ENCODE measurements around the gene SMIM32. TPM values are rescaled to one million over a fixed set of nuclear protein-coding genes. Genes with fewer than 3 reads are reported as not detected.

Gene SMIM32
- total and polyA plus RNA-seq, 4 donors = 0.48 TPM; not detected in 3

DNA sequence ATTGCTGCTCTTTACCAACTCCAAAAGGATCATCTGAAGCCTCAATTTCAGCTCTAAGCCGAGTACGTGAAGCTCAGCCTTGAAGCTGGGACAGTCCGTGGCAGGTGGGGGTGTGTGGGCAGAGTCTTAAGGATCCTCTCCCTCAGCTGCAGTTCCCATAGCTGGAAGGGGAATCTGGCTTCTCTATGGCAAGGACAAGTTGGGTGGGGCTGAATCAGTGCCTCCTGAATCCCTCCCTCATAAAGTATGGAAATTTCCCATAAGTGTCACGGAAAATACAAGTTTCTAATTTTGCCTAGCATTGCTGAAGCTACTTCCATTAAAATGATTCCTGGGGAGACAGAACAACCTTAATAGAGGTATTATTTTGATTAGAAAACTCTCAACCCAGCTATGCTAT, 47.9 kb upstream of the SMIM32 start:
- Histone ChIP-seq H3K36me3 (ENCODE audit: control insufficient read depth in 4 of 4, insufficient read depth in 4 of 4, low read length in 4 of 4) (no peaks in the 10 kb centered on the region), H3K4me3 (no peak overlapping the region), H3K27me3 (ENCODE audit: control insufficient read depth in 3 of 3, insufficient read depth in 3 of 3, low read length in 2 of 3) (peaks cover 0 to 7% (median 3%) of the 10 kb centered on the region in 3 donors), H3K9me3 (ENCODE audit: control insufficient read depth in 4 of 4, insufficient read depth in 3 of 4, low read length in 3 of 4) (no peaks in the 10 kb centered on the region), H3K4me1 (ENCODE audit: control insufficient read depth in 5 of 5, insufficient read depth in 5 of 5, low read length in 5 of 5) (no peaks in the 10 kb centered on the region), H3K27ac (ENCODE audit: low read depth in 1 of 2, low read length in 1 of 2) (no peak overlapping the region), H3K9ac (ENCODE audit: insufficient read depth in 1 of 2, low read length in 2 of 2) (no peak overlapping the region)
- WGBS, 2 donors = 84 to 90% methylated on average over 4 of the region's 4 CpGs
- ATAC-seq (ENCODE audit: insufficient read depth, low FRiP score) = no peak
- TF ChIP-seq CTCF (IDR thresholded peaks at IDR 0.05; ENCODE audit: control extremely low read depth, extremely low read depth) = no peak
- DNase-seq = no peak

GRCh38 chr5:136236479-136237083, 43.6 kb upstream of the SMIM32 start:
- no peak overlapping the region for H3K27ac ChIP-seq (ENCODE audit: low read depth in 1 of 2, low read length in 1 of 2)
- 45 to 51% methylated on average over 5 of the region's 5 CpGs for WGBS, 2 donors
- H3K9me3 ChIP-seq (ENCODE audit: control insufficient read depth in 4 of 4, insufficient read depth in 3 of 4, low read length in 3 of 4) = no peaks in the 10 kb centered on the region
- peaks cover 0 to 3% (median 0%) of the 10 kb centered on the region in 3 donors for H3K27me3 ChIP-seq (ENCODE audit: control insufficient read depth in 3 of 3, insufficient read depth in 3 of 3, low read length in 2 of 3)
- ATAC-seq (ENCODE audit: insufficient read depth, low FRiP score) (no peak), DNase-seq (no peak)
- no peak overlapping the region for H3K9ac ChIP-seq (ENCODE audit: insufficient read depth in 1 of 2, low read length in 2 of 2)
- no peaks in the 10 kb centered on the region for H3K4me1 ChIP-seq (ENCODE audit: control insufficient read depth in 5 of 5, insufficient read depth in 5 of 5, low read length in 5 of 5)
- no peak for TF ChIP-seq CTCF (IDR thresholded peaks at IDR 0.05; ENCODE audit: control extremely low read depth, extremely low read depth)
- no peak overlapping the region for H3K4me3 ChIP-seq
- no peaks in the 10 kb centered on the region for H3K36me3 ChIP-seq (ENCODE audit: control insufficient read depth in 4 of 4, insufficient read depth in 4 of 4, low read length in 4 of 4)

GRCh38 chr5:136235321-136235720, 42.4 kb upstream of the SMIM32 start:
- 0 to 56% methylated on average over 1 of the region's 1 CpG for WGBS, 2 donors
- H3K36me3 ChIP-seq (ENCODE audit: control insufficient read depth in 4 of 4, insufficient read depth in 4 of 4, low read length in 4 of 4) = no peaks in the 10 kb centered on the region
- ATAC-seq (ENCODE audit: insufficient read depth, low FRiP score) (no peak), DNase-seq (no peak)
- H3K9ac ChIP-seq (ENCODE audit: insufficient read depth in 1 of 2, low read length in 2 of 2) = no peak overlapping the region
- H3K9me3 ChIP-seq (ENCODE audit: control insufficient read depth in 4 of 4, insufficient read depth in 3 of 4, low read length in 3 of 4) = no peaks in the 10 kb centered on the region
- H3K27me3 ChIP-seq (ENCODE audit: control insufficient read depth in 3 of 3, insufficient read depth in 3 of 3, low read length in 2 of 3) = peaks cover 0 to 3% (median 0%) of the 10 kb centered on the region in 3 donors
- no peak overlapping the region for H3K4me3 ChIP-seq
- no peak for TF ChIP-seq CTCF (IDR thresholded peaks at IDR 0.05; ENCODE audit: control extremely low read depth, extremely low read depth)
- no peak overlapping the region for H3K27ac ChIP-seq (ENCODE audit: low read depth in 1 of 2, low read length in 1 of 2)
- H3K4me1 ChIP-seq (ENCODE audit: control insufficient read depth in 5 of 5, insufficient read depth in 5 of 5, low read length in 5 of 5) = no peaks in the 10 kb centered on the region

DNA sequence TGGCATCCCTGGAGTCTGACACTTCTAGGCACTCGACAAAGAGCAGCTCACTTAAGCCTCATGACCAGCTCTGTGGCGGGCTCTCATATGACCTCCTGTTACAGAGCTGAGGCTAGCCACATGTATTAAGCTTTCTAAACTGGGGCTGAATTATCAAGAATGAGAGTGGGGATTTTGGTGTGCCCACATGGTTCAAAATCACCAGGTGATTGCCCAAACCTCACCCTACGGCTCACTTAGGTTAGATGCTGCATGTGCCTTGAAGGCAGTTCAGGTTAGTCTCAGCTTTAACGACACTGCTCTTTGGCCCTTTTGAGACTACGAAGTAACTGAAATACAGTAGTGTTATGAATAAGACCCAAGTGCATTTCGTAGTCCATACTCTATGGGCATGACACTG, 39.4 kb upstream of the SMIM32 start:
- WGBS, 2 donors = 89 to 93% methylated on average over 6 of the region's 6 CpGs
- no peaks in the 10 kb centered on the region for H3K9me3 ChIP-seq (ENCODE audit: control insufficient read depth in 4 of 4, insufficient read depth in 3 of 4, low read length in 3 of 4)
- TF ChIP-seq CTCF (IDR thresholded peaks at IDR 0.05; ENCODE audit: control extremely low read depth, extremely low read depth) = no peak

More for the DNA sequence above, 39.4 kb upstream of the SMIM32 start:
- no peak for DNase-seq
- no peak overlapping the region for H3K9ac ChIP-seq (ENCODE audit: insufficient read depth in 1 of 2, low read length in 2 of 2)
- H3K4me1 ChIP-seq (ENCODE audit: control insufficient read depth in 5 of 5, insufficient read depth in 5 of 5, low read length in 5 of 5) = peaks cover 0 to 8% (median 0%) of the 10 kb centered on the region in 5 donors
- no peak for ATAC-seq (ENCODE audit: insufficient read depth, low FRiP score)
- H3K27me3 ChIP-seq (ENCODE audit: control insufficient read depth in 3 of 3, insufficient read depth in 3 of 3, low read length in 2 of 3) = no peaks in the 10 kb centered on the region
- H3K27ac ChIP-seq (ENCODE audit: low read depth in 1 of 2, low read length in 1 of 2) = no peak overlapping the region
- no peak overlapping the region for H3K4me3 ChIP-seq
- no peaks in the 10 kb centered on the region for H3K36me3 ChIP-seq (ENCODE audit: control insufficient read depth in 4 of 4, insufficient read depth in 4 of 4, low read length in 4 of 4)

Measured in lung (tissue), 12 donors.